Measurements from ENCODE around the gene ZDHHC18.
"Not testable (repeated sequence)": the region's sequence is repeated elsewhere in the genome, so short reads cannot be mapped to it uniquely, and the experiment has no call there.

Gene ZDHHC18

GRCh38 chr1:26863685-26864077 lies 37.2 kb downstream of the ZDHHC18 start:
- no peak for TF ChIP-seq TAF1 (IDR thresholded peaks at IDR 0.05; ENCODE audit: borderline replicate concordance, low read depth, low read length)
- no peak for TF ChIP-seq POLR2A (IDR thresholded peaks at IDR 0.05; ENCODE audit: low read depth, low read length)
- TF ChIP-seq POLR2AphosphoS5 (IDR thresholded peaks at IDR 0.05; ENCODE audit: low read depth, low read length) = no peak
- no peak for FAIRE-seq

DNA sequence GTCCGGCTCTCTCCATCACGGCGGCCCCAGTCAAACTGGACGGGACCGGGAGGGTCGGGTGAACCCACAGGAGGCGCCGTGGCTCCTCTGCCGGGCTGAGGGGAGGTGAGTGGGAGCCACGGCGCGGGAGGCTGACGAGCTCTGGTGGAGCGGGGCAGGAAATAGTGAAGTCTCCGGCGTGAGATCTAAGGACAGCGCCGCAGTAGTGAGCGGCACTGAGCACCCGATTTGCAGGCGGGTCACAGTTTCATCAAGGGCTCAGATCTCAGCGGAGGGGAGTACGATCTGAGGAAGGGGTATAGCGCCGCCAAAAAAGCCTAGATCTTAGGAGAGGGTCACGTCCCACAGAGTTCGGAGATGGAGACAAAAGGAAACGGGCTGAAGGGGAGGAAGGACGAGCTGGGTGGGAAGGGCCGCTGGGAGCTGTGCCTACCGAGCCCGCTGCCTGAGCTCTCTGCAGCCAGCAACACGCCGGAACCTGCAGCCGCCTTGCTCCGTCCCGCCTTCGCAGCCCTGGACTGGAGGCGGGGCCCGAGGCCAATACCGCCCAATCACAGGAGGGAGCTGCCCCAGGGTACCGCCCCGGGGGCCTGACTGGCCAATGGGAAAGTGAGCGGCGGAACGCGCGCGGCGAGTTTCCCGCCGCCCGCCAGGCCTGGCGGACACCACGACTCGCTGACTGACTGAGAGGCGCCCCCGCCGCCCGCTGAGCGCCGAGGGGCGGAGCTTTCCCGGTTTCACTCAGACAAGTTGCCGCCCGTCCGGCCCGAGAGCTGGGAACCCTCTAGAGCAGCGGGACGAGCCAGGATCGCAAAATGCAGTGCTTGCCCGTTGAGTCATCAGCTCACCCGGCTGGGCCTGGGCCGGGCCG lies 38.4 kb downstream of the ZDHHC18 start:
- peak; percentile 99 for FAIRE-seq
- peak; percentile 90 for DNase-seq (ENCODE audit: insufficient read length)
- peak; percentile 98 for TF ChIP-seq POLR2AphosphoS5 (IDR thresholded peaks at IDR 0.05; ENCODE audit: low read depth, low read length)
- peak; percentile 77 for TF ChIP-seq TAF1 (IDR thresholded peaks at IDR 0.05; ENCODE audit: borderline replicate concordance, low read depth, low read length)
- TF ChIP-seq POLR2A (IDR thresholded peaks at IDR 0.05; ENCODE audit: low read depth, low read length) = peak; percentile 99

More at GRCh38 chr1:26863685-26864077, 37.2 kb downstream of the ZDHHC18 start:
- DNase-seq (ENCODE audit: insufficient read length) = no peak

GRCh38 chr1:26873097-26873496 lies 46.6 kb downstream of the ZDHHC18 start:
- FAIRE-seq; DNase-seq (ENCODE audit: insufficient read length): not testable (repeated sequence)

DNA sequence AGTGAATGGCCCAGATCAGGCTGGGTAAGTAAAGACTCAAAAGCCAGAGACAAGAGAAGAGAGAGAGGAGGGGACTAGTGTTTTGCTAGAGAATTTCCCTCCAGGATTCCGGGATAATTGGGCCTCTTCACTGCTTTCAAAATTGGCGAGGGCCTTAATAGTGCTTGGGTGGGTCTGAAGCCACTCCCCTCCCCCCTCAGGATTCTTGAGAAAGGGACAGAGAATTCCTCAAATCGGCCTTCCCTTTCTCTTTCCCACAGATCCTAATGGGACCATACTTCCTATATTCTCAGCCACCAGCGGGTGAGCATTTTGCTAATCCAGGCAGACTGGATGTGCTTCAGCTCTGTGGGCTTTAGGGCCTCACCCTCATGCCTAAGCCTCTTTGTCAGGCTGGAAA lies 48.4 kb downstream of the ZDHHC18 start:
- no peak for TF ChIP-seq POLR2A (IDR thresholded peaks at IDR 0.05; ENCODE audit: low read depth, low read length)
- no peak for TF ChIP-seq TAF1 (IDR thresholded peaks at IDR 0.05; ENCODE audit: borderline replicate concordance, low read depth, low read length)
- no peak for TF ChIP-seq POLR2AphosphoS5 (IDR thresholded peaks at IDR 0.05; ENCODE audit: low read depth, low read length)
- DNase-seq (ENCODE audit: insufficient read length) = no peak
- no peak for FAIRE-seq

DNA sequence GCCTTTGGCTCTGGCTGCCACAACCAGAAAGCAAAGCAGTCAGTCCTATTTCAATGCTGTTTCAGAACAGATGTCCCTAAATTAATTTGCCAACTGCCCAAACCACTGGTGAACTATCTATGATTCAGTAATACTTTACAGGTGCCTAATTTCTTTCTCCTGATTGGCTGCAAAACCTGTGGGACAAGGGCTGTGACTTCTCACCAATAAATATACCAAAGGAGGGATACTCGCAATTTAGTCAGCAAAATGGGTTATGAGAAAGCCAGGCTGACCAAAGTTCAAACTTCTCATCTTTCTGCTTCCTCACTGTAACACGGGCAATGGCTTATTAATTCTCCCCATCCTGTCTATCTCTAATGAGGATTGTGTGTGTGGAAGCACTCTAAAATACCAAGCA lies 50.8 kb downstream of the ZDHHC18 start:
- TF ChIP-seq POLR2A (IDR thresholded peaks at IDR 0.05; ENCODE audit: low read depth, low read length) (no peak), POLR2AphosphoS5 (IDR thresholded peaks at IDR 0.05; ENCODE audit: low read depth, low read length) (no peak), TAF1 (IDR thresholded peaks at IDR 0.05; ENCODE audit: borderline replicate concordance, low read depth, low read length) (no peak)
- FAIRE-seq (no peak), DNase-seq (ENCODE audit: insufficient read length) (no peak)

- no peak for DNase-seq (ENCODE audit: insufficient read length)
- FAIRE-seq = no peak
Observed at GRCh38 chr1:26879793-26880192, 53.3 kb downstream of the ZDHHC18 start.

DNA sequence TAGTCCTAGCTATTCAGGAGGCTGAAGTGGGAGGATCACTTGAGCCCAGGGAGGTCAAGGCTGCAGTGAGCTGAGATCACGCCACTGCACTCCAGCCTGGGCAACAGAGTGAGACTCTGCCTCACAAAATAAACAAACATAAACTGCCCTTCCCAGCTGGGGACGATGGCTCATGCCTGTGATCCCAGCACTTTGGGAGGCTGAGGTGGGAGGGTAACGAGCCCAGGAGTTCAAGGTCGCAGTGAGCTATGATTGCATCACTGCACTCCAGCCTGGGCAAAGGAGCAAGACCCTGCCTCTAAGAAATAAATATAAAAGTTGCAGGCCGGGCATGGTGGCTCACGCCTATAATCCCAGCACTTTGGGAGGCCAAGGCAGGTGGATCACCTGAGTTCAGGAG lies 55.1 kb downstream of the ZDHHC18 start:
- FAIRE-seq; DNase-seq (ENCODE audit: insufficient read length): not testable (repeated sequence)

More at GRCh38 chr1:26879793-26880192, 53.3 kb downstream of the ZDHHC18 start:
- TF ChIP-seq POLR2AphosphoS5 (IDR thresholded peaks at IDR 0.05; ENCODE audit: low read depth, low read length) = no peak
- no peak for TF ChIP-seq POLR2A (IDR thresholded peaks at IDR 0.05; ENCODE audit: low read depth, low read length)
- TF ChIP-seq TAF1 (IDR thresholded peaks at IDR 0.05; ENCODE audit: borderline replicate concordance, low read depth, low read length) = no peak

- DNase-seq (ENCODE audit: insufficient read length) (no peak), FAIRE-seq (no peak)
- TF ChIP-seq TAF1 (IDR thresholded peaks at IDR 0.05; ENCODE audit: borderline replicate concordance, low read depth, low read length) = no peak
- TF ChIP-seq POLR2AphosphoS5 (IDR thresholded peaks at IDR 0.05; ENCODE audit: low read depth, low read length) = no peak
- TF ChIP-seq POLR2A (IDR thresholded peaks at IDR 0.05; ENCODE audit: low read depth, low read length) = no peak
Observed at GRCh38 chr1:26882696-26883463, 56.4 kb downstream of the ZDHHC18 start.

- DNase-seq (ENCODE audit: insufficient read length) (no peak), FAIRE-seq (no peak)
- TF ChIP-seq TAF1 (IDR thresholded peaks at IDR 0.05; ENCODE audit: borderline replicate concordance, low read depth, low read length) (no peak), POLR2A (IDR thresholded peaks at IDR 0.05; ENCODE audit: low read depth, low read length) (no peak), POLR2AphosphoS5 (IDR thresholded peaks at IDR 0.05; ENCODE audit: low read depth, low read length) (no peak)
Observed at GRCh38 chr1:26887125-26887524, 60.6 kb downstream of the ZDHHC18 start.

- TF ChIP-seq TAF1 (IDR thresholded peaks at IDR 0.05; ENCODE audit: borderline replicate concordance, low read depth, low read length) (no peak), POLR2AphosphoS5 (IDR thresholded peaks at IDR 0.05; ENCODE audit: low read depth, low read length) (no peak), POLR2A (IDR thresholded peaks at IDR 0.05; ENCODE audit: low read depth, low read length) (no peak)
- FAIRE-seq (no peak), DNase-seq (ENCODE audit: insufficient read length) (no peak)
Observed at GRCh38 chr1:26888231-26888630, 61.7 kb downstream of the ZDHHC18 start.

DNA sequence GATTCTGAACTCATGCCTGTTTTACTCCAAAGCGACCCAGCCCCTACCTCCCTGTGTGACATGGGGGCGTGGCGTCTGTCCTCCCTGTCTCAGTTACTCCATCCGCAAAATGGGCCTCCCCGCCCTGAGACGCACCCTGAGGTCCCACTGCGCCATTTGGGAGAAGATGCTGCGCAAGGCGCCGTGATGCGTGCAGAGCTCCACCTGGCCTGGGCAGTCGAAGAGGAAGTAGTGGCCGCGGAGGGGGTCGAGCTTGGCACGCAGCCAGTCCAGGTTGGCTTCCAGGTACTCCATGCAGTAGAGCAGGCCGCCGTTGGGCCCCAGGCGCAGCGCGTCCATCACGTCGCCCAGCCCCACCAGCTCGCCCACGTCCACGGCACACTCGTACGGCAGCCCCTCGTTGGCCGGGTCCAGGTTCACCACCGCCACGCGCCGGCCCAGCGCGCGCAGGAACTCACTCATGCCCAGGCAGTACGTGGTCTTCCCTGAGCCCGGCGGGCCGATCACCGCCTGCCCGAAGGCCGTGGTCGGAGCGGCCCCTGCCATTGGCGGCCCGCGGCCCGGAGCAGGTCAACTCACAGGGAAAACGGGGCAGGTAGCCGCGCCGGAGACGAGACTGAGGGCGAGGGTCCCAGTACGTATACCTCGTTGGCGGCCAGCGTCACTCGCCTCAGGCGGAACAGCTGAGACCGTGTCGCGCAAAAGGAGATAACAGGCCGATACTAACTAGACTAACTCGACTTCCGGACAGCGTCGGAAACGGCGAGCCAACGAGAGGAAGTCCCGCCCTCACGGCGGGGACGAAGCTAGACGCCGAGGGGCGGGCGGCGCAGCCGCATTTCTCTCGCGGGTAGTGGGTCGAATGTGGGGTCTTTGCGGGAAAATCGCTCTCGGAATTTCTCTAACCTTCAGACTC lies 63.3 kb downstream of the ZDHHC18 start, which contains the start of gene GPN2:
TSS of gene GPN2 (minus strand) at position 733 of the 916 bp plus-strand sequence. CDS start at position 546, 187 bp downstream.
- peak; percentile 96 for DNase-seq (ENCODE audit: insufficient read length)
- peak; percentile 63; the same call in 1 of the 2 replicates for TF ChIP-seq TAF1 (IDR thresholded peaks at IDR 0.05; ENCODE audit: borderline replicate concordance, low read depth, low read length)
- peak; percentile 96 for TF ChIP-seq POLR2AphosphoS5 (IDR thresholded peaks at IDR 0.05; ENCODE audit: low read depth, low read length)
- TF ChIP-seq POLR2A (IDR thresholded peaks at IDR 0.05; ENCODE audit: low read depth, low read length) = peak; percentile 97
- FAIRE-seq = peak; percentile 95
